HUES6 (cell line): Measurements from ENCODE around the gene PLG.
"Not testable (repeated sequence)": the region's sequence is repeated elsewhere in the genome, so short reads cannot be mapped to it uniquely, and the experiment has no call there.

Source experiments
- H3K27ac ChIP-seq: 2 replicates; pipeline ENCODE4 v1.7.0; 2013; ENCODE audit warnings: low read depth, mild to moderate bottlenecking, low read length, inconsistent platforms
- H3K27me3 ChIP-seq: 2 replicates; pipeline ENCODE4 v1.6.1; 2013; ENCODE audit warnings: low read length; ENCODE audit not compliant: control insufficient read depth, insufficient read depth
- H3K36me3 ChIP-seq: 2 replicates; pipeline ENCODE4 v1.6.1; 2013; ENCODE audit warnings: low read length; ENCODE audit not compliant: control insufficient read depth, insufficient read depth
- H3K4me1 ChIP-seq: 2 replicates; pipeline ENCODE4 v1.6.1; 2013; ENCODE audit warnings: low read length; ENCODE audit not compliant: control insufficient read depth, insufficient read depth
- H3K4me3 ChIP-seq: 2 replicates; pipeline ENCODE4 v1.5.1; 2013; ENCODE audit warnings: low read depth, low read length
- H3K9ac ChIP-seq: one replicate; pipeline ENCODE4 v1.6.1; 2013; ENCODE audit warnings: mild to moderate bottlenecking, low read length
- H3K9me3 ChIP-seq: 2 replicates; pipeline ENCODE4 v1.6.1; 2013; ENCODE audit warnings: low read depth, low read length; ENCODE audit not compliant: control insufficient read depth, insufficient read depth

The PLG gene

DNA sequence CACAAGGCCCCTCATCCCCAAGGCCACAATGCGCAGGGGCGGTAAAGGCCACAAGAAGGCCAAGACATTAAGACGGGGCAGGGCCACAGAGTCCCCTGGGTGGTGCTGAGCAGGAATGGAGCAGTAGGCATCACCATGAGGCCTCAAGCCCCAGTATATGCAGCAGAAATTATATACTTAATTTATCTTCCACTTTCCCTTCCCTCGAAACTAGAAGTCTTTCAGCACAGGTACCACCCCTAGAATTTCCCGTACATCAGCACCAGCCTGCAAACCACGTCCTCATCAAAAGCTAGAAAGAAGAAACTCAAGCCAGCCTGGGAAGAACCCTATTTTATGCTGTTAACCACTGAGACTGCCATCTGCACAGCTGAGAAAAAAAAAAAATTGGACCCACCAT is 89.4 kb downstream of the PLG start:
- Histone ChIP-seq H3K27ac (no peak overlapping the region), H3K4me1 (peaks cover 15% of the 10 kb centered on the region; the same call in 1 of the 2 replicates), H3K9me3 (peaks cover 2% of the 10 kb centered on the region; the same call in 1 of the 2 replicates), H3K27me3 (no peaks in the 10 kb centered on the region), H3K36me3 (no peaks in the 10 kb centered on the region), H3K4me3 (no peak overlapping the region), H3K9ac (no peak overlapping the region)

DNA sequence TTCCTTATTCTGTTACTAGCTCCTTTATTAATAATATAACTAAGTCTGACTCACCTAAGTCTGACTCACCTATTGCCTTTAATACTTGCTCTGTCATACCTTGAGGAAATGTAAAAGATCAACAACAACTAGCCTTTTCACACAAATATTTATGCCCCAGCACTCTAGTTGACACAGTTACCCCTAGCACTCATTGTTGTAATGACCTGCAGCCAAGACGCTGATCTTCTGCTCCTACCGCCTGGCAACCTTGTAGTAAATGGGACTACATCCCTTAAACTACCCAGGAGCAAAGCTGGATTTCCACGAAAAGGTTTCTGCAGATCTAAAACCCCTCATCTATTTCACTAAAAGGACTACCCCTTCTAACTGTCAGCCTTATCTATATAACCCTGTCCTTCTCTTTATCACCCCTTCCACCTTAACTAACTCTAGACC is 90.0 kb downstream of the PLG start:
- H3K9ac ChIP-seq, result no peak overlapping the region
- H3K36me3 ChIP-seq, result no peaks in the 10 kb centered on the region
- no peak overlapping the region for H3K27ac ChIP-seq
- no peak overlapping the region for H3K4me3 ChIP-seq
- H3K27me3 ChIP-seq, result no peaks in the 10 kb centered on the region
- H3K9me3 ChIP-seq, result peaks cover 2% of the 10 kb centered on the region; the same call in 1 of the 2 replicates
- peaks cover 15% of the 10 kb centered on the region; the same call in 1 of the 2 replicates for H3K4me1 ChIP-seq

DNA sequence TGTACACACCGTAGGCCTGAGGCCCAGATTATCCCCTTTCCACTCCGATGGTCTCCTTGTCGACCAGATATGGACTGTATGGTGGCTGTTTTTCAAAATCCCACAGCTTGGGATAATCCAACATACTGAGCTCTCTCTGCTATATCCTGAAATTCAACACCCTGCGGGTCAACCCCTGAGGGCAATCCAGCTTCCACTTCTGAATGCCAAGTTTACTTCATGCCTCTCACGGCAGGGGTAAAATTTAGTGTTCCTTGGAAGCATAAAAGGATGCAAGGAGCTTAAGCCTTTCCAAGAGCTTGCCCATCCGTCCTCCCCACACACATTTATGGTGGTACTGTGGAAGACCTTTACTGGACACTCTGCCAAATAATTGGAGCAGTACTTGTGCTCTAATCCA is 90.7 kb downstream of the PLG start:
- H3K9me3 ChIP-seq, result peaks cover 6% of the 10 kb centered on the region
- no peak overlapping the region for H3K27ac ChIP-seq
- no peaks in the 10 kb centered on the region for H3K36me3 ChIP-seq
- no peak overlapping the region for H3K9ac ChIP-seq
- no peak overlapping the region for H3K4me3 ChIP-seq
- H3K27me3 ChIP-seq, result no peaks in the 10 kb centered on the region
- peaks cover 15% of the 10 kb centered on the region; the same call in 1 of the 2 replicates for H3K4me1 ChIP-seq

GRCh38 chr6:160793652-160794051 is 91.6 kb downstream of the PLG start:
- Histone ChIP-seq H3K36me3 (no peaks in the 10 kb centered on the region), H3K27me3 (no peaks in the 10 kb centered on the region), H3K9me3 (peaks cover 12% of the 10 kb centered on the region), H3K4me1 (peaks cover 15% of the 10 kb centered on the region; the same call in 1 of the 2 replicates), H3K27ac (no peak overlapping the region), H3K4me3 (no peak overlapping the region), H3K9ac (no peak overlapping the region)

DNA sequence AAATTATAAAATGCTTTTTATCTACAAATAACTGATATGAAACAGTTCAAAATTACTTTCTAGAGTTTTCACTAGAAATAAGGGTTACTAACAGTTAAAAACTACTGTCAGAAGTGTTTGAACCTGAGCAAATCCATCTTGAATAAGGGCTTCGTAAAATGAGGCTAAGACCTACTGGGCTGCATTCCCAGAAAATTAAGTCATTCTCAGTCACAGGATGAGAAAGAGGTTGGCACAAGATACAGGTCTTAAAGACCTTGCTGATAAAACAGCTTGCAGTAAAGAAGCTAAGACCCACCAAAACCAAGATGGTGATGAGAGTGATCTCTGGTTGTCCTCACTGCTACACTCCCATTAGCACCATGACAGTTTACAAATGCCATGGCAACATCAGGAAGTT is 93.7 kb downstream of the PLG start:
- Histone ChIP-seq H3K9ac (no peak overlapping the region), H3K4me1 (peaks cover 15% of the 10 kb centered on the region; the same call in 1 of the 2 replicates), H3K4me3 (no peak overlapping the region), H3K36me3 (no peaks in the 10 kb centered on the region), H3K9me3 (peaks cover 25% of the 10 kb centered on the region), H3K27ac (no peak overlapping the region), H3K27me3 (no peaks in the 10 kb centered on the region)

DNA sequence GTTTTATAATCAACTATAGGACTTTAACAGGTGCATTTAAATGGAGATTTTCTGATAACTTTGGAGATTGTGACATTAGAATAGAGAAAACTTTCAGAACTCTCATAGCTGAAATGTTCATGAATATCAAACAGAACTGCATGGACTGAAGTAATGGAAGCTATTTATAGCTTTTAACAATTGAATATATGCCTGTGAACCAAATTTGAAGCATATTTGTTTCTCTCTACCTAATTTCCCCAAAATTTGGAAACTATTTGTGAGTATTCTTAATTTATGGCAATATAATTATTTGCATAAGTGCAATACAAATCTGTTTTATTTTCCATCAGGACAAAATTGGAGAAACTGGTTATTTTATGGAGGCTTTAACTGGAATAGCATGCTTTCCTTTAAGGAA is 96.6 kb downstream of the PLG start:
- H3K27me3 ChIP-seq, result no peaks in the 10 kb centered on the region
- H3K4me3 ChIP-seq, result no peak overlapping the region
- no peak overlapping the region for H3K9ac ChIP-seq
- peaks cover 28% of the 10 kb centered on the region for H3K9me3 ChIP-seq
- no peaks in the 10 kb centered on the region for H3K36me3 ChIP-seq
- no peak overlapping the region for H3K27ac ChIP-seq
- H3K4me1 ChIP-seq, result 0 out of 2 replicates have a peak, but pooled peaks cover 3% of the 10 kb centered on the region

- Histone ChIP-seq H3K9ac (no peak overlapping the region), H3K4me1 (no peaks in the 10 kb centered on the region), H3K27me3 (no peaks in the 10 kb centered on the region), H3K36me3 (no peaks in the 10 kb centered on the region), H3K9me3 (peaks cover 28% of the 10 kb centered on the region), H3K27ac (no peak overlapping the region), H3K4me3 (no peak overlapping the region)
Observed at GRCh38 chr6:160799801-160800506, 97.9 kb downstream of the PLG start.

DNA sequence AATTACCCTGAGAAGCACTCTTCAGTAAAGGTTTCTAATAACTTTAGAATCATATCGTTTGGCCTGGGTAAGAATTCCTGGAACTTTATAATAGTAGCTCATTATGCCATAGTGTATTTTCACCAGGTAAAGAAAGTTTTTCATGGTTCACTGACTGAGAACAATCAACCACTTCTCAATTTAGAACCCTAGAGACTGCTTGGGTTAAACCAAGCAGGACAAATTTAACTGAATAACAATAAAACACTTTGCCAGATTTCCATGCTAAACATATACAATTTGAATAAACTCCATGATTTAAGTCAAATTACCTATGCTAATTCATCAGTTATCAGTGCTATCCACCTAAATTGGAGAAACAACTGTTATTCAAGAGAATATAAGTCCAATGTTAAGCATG is 99.4 kb downstream of the PLG start:
- no peak overlapping the region for H3K9ac ChIP-seq
- H3K4me3 ChIP-seq, result no peak overlapping the region
- H3K36me3 ChIP-seq, result no peaks in the 10 kb centered on the region
- H3K4me1 ChIP-seq, result no peaks in the 10 kb centered on the region
- no peaks in the 10 kb centered on the region for H3K27me3 ChIP-seq
- peaks cover 27% of the 10 kb centered on the region for H3K9me3 ChIP-seq
- H3K27ac ChIP-seq, result no peak overlapping the region

DNA sequence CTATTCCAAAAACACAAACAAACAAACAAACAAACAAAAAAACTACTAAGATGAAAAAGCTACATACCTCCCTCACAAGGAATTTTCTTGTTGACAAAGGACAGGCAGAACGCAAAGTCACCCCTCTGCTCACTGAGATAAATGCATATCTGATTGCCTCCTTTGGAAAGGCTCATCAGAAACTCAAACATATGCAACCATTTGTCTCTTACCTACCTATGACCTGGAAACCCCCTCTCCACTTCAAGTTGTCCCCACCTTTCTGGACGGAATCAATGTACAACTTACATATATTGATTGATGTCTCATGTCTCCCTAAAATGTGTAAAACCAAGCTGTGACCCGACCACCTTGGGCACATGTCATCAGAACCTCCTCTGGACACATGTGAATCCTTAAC is 100.0 kb downstream of the PLG start:
- peaks cover 26% of the 10 kb centered on the region for H3K9me3 ChIP-seq
- not testable (repeated sequence) for H3K4me3 ChIP-seq, H3K27me3 ChIP-seq, H3K36me3 ChIP-seq, H3K9ac ChIP-seq, H3K4me1 ChIP-seq, H3K27ac ChIP-seq
